DMS53 treated with DMSO at 0.1 percent for 48 hours (cell line): ENCODE data around the gene HDAC4.
"Not testable (repeated sequence)": the region's sequence is repeated elsewhere in the genome, so short reads cannot be mapped to it uniquely, and the experiment has no call there.

ENCODE experiments used
- DNase-seq: peaks from one replicate; lab custom pipeline; 2025; ENCODE audit not compliant: unreplicated experiment; lab: John Stamatoyannopoulos, UW

HDAC4 gene

GRCh38 chr2:239180526-239181073 is 220.2 kb downstream of the HDAC4 start:
- DNase-seq = no peak

GRCh38 chr2:239179851-239180371 is 220.9 kb downstream of the HDAC4 start:
- no peak for DNase-seq

- DNase-seq = no peak
Observed at GRCh38 chr2:239178954-239179353, 221.9 kb downstream of the HDAC4 start.

GRCh38 chr2:239178484-239178883 is 222.3 kb downstream of the HDAC4 start:
- no peak for DNase-seq

GRCh38 chr2:239177908-239178307 is 222.9 kb downstream of the HDAC4 start:
- DNase-seq = no peak

- DNase-seq = no peak
Observed at GRCh38 chr2:239177325-239177724, 223.5 kb downstream of the HDAC4 start.

- DNase-seq = not testable (repeated sequence)
Observed at GRCh38 chr2:239176138-239176803, 224.5 kb downstream of the HDAC4 start.

GRCh38 chr2:239175181-239175580 is 225.6 kb downstream of the HDAC4 start:
- no peak for DNase-seq

GRCh38 chr2:239173301-239173700 is 227.5 kb downstream of the HDAC4 start:
- no peak for DNase-seq

GRCh38 chr2:239171643-239172042 is 229.2 kb downstream of the HDAC4 start:
- DNase-seq = no peak

- DNase-seq = no peak
Observed at GRCh38 chr2:239169311-239170048, 231.3 kb downstream of the HDAC4 start.

GRCh38 chr2:239168575-239168974 is 232.2 kb downstream of the HDAC4 start:
- no peak for DNase-seq

GRCh38 chr2:239167766-239168444 is 232.9 kb downstream of the HDAC4 start:
- no peak for DNase-seq

GRCh38 chr2:239167011-239167673 is 233.7 kb downstream of the HDAC4 start:
- DNase-seq = no peak

- DNase-seq = no peak
Observed at GRCh38 chr2:239166201-239166834, 234.5 kb downstream of the HDAC4 start.

GRCh38 chr2:239165206-239165831 is 235.5 kb downstream of the HDAC4 start:
- no peak for DNase-seq

GRCh38 chr2:239164335-239164871 is 236.4 kb downstream of the HDAC4 start:
- no peak for DNase-seq

- DNase-seq = no peak
Observed at GRCh38 chr2:239163688-239164334, 237.0 kb downstream of the HDAC4 start.

- DNase-seq = no peak
Observed at GRCh38 chr2:239162976-239163687, 237.7 kb downstream of the HDAC4 start.
